TTC549 (cell line): ENCODE measurements around the gene STK32B.

Source experiments
- FAIRE-seq: peaks from 2 replicates; lab custom pipeline; 2012; peaks lifted over from hg19 to GRCh38; lab: Jason Lieb, UNC

STK32B gene

DNA sequence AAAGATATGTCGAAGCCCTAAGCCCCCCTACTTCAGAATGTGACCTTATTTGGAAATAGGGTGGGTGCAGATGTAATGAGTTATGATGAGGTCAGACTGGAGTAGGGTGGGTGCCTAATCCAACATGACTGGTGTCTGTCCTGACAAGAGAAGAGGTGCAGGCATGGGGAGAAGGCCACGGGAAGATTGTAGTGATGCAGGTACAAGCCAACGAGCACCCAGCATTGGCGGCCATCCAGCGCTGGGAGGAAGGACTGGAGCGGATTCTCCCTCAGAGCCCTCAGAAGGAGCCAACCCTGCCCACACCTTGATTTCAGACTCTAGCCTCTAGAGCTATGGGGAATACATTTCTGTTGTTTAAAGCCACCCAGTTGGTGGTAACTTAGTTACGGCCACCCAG lies 419.9 kb downstream of the STK32B start:
- no peak for FAIRE-seq

DNA sequence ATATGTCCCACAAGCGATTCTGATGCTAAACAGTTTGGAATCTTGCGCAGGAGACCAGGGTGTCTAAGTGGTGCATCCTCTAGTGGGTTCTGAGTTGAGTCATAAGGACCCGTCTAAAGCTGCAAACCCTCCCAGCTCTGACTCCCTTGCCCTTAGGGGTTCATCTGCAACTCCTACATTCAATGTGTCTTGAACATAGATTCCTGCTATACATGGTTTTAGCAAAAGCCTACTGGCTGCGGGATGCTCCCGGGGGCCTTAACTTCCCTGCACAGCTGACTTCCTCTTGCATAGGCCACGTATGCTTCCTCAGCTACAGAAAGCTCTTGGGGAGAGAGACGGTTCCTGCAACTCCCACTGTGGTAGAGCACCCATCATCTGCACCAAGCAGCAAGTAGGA lies 420.4 kb downstream of the STK32B start:
- no peak for FAIRE-seq

DNA sequence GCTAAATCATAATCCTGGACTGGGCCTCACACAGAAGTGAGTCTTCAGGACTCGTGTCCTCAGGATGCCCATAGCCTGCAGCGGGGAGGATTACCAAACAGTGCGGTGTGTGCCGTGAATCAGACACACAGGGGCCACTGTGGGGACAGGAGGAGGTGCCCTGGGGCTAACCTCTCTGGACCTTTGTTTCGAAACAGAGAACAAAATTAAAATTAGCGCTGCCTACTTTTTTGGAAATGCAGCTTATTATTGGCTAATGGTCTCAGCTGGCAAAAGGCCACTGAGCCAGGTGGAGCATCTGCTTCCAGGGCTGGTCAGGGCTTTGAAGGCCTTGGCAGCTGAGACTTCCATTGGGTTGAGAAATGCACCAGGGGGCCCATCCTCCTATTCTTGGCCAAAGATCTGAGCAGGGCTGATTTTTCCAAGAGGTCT lies 420.9 kb downstream of the STK32B start:
- no peak for FAIRE-seq

DNA sequence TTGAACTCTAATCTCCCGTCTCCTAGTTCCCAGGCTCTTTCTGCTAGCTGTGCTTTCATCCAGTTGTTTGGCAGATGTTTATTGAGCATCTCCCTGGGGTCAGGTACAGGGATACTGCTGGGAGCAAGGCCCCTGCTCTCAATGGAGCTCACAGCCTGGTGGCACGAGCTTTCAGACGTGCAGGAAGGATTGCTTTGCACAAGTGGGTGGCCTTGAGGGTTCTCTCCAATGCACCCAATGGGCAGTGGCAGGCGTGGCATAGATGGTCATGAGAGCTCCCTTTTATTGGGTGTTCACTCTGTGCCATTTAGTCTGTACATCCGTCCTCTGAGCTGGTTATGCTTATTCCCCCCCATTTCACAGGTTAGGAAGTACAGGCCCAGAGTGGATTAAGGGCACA lies 421.8 kb downstream of the STK32B start:
- no peak for FAIRE-seq

DNA sequence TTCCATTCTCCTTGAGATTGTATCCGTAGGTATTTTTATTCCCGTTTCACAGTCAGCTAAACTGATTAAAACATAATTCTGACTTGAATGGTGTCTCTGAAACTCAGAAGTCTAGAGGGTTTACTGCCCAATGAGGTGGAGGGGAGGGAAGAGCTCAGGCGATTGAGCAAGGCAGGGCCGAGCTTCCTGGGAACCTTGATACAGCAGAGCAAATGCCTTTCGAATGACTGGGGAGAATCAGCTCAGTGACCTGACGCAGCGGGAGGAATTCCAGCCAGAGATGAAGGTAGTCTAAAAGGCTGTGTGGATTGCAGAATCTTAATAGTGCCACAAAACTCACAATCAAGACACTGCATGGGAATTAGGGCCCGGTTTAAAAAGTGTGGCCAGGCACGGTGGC lies 423.5 kb downstream of the STK32B start:
- no peak for FAIRE-seq

DNA sequence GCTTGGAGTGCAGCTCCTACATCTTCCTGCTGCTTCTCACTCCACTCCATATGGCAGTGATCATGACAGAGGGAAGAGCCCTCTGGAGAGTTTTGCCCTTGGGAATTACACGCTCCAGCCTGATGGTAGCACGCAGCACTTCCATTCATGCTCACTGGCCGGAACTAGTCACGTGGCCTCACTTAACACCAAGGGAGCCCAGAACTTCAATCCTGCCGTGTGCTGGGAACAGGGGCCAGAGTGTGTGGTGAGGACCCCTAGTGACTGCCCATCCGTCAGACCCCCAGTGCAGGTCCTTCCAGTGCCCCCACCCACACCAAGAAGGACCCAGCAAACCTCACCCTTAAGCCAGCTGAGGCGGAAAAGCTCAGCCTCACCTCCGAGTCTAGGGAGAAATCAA lies 426.3 kb downstream of the STK32B start:
- no peak for FAIRE-seq

DNA sequence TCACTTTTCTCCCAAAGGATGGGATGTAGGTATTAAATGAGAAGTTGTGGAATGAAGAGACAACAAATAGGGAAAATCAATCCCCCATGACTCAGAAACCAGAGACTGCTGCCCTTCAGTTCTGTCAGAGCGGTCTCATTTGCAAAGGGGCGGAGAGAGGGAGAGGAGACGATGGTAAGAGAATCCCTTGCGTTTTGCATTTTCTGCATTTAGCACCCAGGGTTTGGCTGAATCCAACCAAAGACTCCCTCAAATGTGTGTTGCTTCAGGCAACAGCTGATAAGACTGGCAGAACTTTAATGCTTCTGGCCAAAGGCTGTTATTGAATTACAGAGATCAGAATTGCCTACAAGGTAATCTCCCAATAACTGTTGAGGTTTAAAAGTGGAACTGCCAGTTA lies 426.9 kb downstream of the STK32B start:
- no peak for FAIRE-seq

DNA sequence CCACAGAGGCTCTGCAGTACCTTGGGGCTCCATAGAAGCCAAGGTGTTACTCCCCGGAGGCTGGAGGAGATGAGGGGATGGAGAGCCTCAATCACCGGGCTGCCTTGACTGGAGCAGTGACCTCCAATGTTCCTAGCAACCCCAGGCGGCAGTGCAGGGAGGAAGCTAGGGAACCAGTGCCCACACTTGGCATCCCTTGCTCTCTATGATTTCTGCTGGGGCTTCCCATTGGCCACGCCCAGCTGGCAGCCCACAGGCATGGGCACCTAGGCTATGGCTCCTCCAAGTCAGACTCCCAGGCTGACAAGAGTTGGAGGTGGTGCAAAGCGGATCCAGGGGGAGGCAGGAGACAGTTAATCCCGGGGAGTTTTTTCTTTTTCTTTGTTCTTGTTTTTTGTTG lies 427.4 kb downstream of the STK32B start:
- no peak for FAIRE-seq

DNA sequence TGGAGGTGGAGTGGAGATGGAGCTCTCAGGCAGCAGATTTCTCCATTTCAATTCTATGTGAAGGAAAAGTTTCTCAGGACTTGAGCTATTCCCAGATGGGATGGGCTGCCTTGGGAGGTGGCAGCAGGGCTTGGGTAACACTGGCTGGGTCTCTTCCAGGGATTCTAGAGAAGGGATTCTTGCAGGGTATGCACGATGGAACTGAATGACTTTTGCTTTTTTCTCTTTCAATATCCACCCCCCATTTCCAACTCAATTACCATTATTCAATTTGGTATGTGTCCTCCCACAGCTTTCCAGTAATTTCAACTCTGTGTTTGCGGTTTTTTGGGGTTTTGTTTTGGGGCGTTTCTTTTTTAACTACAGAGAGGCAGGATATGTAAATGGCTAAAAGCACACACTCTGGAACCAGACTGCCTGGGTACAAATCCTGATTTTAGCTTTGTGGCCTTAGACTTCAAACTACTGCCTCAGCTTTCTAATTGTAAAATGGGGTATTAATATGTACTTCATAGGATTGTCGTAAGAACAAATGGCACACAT lies 428.3 kb downstream of the STK32B start:
- FAIRE-seq, result no peak

DNA sequence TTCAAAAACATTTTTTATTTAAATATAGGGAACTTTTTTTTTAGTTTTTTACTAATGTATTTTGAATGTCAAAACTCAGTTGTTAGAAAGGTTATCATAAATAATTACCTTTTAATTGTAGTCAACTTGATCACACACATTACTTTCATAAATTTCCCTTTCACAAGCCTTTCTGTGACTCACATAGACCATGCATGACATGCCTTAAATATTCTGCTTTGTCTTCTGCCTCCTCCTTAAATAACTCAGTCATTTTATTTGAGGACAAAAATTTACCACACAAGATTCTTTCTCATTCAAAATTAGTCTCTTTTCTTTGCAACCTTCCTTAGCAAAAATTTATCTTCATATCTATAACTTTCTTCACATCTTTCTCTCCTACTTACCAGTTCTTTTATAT lies 437.1 kb downstream of the STK32B start:
- no peak for FAIRE-seq

DNA sequence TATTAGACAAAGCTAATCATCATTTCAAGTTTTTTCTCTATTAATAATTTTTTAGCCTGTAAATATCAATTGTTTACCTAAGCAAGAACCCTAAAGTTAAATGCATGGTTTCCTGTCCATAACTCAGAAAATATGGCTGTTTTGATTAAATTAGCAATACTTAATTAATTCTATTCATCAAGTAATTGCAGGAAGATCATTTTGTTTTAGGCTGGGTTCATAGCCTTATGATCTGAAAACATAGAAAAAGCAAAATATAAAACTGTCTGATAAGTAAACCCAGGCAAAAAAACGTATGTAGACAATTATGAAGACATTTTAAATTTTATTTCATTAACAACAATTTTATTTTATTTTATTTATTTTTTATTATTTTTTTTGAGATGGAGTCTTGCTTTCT lies 438.0 kb downstream of the STK32B start:
- FAIRE-seq, result no peak

DNA sequence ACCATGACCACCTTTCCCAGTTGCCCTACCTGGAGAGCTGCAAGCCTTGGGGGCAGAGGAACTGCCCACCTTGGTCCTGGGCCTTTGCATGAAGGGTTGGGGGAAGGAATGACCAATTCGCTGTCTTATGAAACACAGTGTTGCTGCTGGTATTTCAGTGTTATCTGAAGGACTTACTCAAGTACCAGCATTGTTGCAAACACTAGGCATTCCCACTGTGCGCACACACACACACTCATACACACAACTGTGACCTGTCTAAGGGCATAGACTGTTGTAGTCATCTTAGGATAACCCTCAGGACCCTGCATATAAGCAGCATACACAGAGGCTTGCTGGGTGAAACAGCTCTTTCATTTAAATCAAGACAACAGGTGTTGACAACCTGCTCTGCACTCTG lies 446.2 kb downstream of the STK32B start:
- no peak for FAIRE-seq

DNA sequence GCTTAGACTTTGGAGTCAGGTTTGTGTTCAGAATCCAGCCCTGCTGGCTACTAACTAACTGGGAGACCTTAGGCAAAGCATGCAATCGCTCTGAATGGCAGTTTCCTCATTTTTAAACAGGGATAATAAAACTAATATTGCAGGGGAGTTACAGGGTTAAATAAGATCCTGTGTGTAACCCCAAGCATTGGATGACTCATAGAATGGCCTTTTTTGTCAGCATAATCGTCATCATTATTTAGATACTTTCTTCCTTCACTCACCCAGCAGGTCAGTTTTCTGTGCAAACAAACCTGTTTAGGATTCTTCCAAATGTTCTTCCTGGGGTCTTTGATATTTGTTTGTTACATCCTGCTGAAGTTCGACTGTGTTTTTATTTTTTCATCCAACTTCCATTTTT lies 448.9 kb downstream of the STK32B start:
- no peak for FAIRE-seq

DNA sequence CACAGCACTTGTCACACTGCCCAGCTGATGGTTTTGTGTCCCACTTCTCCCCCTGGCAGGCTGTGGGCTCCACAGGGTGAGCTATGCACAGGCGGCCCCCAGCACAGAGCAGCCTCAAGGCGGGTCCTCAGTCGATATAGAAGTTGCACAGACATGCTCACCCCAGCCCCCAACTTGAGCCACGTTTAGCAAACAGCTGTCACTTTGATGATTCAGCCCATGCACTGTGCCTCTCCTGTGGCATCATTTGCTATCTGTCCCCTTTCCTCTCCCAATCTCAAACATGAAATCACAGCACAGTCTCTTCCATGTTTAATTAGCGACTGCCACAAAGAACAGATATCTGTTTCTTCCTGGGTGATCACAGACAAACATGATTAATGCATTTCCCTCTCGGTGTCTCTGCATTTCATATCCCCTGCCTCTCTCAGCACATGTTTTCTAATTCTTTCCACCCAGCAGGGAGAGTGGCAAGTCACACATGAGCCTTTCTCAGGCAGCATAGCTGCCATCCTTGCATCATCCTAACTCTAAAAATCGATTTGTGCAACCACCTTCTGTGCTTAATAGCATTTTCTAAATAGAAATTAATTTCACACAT lies 452.2 kb downstream of the STK32B start:
- FAIRE-seq, result no peak

DNA sequence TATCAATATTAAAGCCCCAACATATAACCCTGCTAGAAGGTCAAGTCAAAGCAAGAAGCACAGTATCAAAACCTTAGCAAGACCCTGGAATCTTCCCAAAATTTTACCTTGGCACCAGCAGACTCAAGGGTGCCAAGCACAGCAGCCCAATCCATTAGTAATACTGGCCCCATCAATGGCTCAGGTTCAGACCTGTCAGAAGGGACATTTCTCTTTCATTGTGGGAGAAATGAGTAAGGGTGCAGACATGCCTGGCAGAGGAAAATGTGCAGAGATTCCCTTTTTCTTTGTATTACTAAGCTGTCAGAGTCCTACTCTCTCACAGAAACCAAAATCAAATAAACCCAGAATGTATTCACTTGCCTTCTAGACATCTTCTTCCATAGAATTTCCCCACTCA lies 453.2 kb downstream of the STK32B start:
- FAIRE-seq, result no peak

DNA sequence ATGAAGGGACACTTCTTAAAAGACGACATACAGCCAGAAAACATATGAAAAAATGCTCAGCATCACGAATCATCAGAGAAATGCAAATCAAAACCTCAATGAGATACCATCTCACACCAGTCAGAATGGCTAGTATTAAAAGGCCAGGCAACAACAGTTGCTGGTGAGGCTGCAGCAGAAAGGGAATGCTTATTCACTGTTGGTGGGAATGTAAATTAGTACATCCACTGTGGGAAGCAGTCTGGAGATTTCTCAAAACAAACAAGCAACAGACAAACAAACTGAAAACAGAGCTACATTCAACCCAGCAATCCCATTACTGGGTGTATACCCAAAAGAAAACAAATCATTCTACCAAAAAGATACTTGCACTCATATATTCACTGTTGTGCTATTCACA lies 459.2 kb downstream of the STK32B start:
- FAIRE-seq, result no peak

DNA sequence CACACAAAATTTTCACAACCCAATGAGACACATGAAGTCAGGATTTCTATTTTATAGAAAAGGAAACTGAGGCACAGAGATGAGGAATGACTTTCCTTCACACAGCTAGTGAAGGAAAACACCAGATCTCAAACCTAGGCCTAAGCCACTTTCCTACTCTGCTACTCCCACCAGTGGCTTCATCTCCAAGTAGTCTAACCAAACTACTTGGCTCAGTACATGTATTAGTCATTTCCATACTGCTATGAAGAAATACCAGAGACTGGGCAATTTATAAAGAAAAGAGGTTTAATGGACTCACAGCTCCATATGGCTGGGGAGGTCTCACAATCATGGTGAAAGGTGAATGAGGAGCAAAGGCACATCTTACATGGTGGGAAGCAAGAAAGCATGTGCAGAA lies 460.5 kb downstream of the STK32B start:
- FAIRE-seq, result no peak

DNA sequence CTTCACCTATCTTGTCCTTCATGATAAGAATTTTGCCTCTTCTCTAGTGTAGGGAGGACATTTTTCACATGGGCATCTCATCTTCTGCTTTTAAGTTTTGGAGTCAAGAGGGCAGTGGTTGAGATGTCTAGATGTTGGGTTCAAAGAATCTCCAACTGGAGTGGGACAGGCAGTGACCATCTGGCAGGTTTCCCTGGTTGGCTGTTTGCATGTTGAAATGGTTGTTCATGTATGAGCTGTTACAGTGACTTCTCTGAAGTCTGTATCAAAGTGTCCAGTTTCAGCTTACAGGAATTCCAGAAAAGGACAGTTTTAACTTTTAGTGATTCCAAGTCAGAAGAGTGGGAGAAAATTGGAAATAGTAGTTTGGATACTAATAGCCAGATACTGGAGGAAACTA lies 464.4 kb downstream of the STK32B start:
- FAIRE-seq, result no peak

DNA sequence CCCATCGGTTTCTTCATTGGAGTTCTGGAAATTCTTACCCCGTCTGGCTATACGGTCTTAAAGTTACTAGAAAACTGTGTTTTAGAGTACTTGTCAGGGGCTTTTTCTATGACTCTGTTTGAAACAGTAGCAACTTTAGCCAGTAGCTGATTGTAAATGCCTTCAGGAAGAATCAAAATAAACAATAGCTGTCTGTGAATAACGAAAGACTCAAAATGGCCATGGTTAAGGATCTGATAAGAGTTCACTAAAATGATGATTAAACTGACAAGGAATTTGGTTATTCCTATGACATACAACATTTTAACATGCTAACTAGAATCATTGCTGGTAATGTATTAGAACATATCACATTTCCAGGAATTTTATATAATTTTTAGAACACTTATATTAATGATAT lies 466.1 kb downstream of the STK32B start:
- FAIRE-seq, result no peak

DNA sequence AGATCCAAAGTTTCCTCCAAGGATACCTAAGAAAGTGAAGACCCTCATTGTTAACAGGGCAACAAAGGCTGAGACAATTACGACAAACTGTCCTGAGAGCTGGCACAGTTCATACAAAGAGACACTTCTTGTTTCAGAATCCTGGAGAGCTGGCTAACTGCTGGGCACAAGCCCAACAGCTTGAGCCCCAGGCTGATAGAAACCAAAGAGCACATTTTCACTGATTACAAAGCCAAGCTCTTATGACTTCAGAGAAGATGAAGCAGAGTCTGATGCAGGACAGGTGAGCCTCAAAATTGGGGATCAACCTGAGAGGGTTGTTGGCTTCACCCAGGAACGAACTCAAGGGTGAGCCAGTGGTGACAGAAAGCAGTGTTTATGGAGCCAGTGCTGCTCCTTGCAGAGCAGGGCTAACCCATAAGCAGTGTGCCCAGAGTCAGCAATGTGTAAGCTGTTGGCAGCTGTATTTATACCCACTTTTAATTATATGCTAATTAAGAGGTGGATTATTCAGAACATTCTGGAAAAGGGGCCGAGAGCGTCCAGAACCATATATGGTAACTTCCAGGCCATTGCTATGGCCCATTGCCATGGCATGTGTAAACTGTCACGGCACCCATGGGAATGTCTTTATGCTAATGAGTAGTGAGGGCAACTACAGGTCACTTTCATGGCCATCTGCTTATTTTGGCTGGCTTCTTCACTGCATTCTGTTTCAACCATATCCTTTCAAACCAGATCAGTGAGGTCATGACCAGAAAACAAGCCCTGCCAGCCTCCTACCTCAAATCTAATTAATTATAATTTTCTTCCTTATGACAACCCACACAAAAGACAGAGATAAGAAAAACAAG lies 473.4 kb downstream of the STK32B start:
- no peak for FAIRE-seq

DNA sequence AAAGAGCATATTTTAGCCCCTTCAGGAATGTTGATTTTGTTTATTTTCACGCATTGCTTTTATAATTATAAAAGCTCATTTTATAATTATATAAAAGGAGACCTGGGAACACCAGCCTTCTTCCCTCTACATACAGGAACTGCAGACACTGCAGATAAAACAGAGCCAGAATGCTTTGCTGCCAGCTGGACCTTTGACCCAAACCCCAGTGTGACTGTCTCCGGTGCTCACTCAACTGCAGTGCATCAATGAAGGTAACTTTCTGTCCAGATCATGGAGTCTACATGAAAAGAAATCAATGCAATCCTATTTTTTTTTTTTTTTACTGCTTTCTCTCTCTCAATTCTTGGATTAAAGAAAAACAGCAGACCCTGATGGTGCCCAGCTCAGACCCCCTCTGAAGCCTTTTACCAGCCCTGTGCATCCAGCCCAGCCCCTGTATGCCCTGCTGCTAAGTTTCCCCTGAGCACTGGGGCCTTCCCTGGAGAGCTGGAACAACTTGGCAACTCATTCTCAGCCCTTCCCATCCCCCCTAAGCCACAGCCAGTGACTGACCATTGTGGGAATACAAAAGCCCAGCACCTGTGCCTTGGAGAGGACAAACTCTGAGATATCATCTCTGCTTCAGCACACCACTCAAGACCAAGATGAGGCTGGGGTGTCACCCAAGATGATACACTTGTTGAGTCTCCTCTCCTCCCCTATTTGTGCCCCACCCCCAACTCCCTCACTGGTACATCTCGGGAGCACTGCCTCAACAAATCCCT lies 475.0 kb downstream of the STK32B start:
- FAIRE-seq, result no peak

DNA sequence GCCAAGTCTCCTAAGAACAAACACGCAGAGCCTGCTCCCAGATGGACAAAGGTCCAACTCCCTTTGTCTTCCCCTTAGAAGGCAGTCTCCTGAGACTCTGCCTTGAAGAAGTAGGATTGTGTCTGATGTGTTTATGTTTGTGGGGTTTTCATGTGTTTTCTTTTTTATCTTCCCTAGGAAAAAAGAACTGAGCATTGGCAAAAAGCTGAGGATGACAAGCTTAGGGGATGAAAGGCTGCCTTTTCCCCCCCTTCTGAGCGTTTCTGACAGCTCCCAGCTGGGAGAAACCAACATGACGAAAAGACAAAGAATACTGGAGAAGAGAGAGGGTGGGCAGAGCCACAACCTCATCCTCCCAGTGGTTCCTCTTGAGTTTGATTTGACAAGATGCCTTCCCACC lies 475.9 kb downstream of the STK32B start:
- FAIRE-seq, result no peak

DNA sequence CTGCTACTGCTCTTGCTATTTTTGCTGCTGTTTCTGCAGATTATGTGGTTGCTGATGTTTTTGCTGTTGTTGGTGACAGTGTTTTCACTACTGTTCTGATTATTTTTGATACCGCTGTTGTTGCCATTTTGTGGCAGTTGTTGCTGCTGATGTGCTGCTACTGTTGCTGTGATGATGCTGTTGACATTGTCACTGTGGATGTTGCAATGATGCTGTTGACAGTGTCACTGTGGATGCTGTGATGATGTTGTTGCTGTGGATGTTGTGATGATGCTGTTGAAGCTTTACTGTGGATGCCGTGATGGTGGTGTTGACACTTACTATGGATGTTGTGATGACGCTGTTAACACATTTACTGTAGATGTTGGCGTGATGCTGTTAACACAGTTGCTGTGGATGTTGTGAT lies 476.8 kb downstream of the STK32B start:
- FAIRE-seq, result no peak
